ENCODE results near the gene NAXE.

Gene NAXE

DNA sequence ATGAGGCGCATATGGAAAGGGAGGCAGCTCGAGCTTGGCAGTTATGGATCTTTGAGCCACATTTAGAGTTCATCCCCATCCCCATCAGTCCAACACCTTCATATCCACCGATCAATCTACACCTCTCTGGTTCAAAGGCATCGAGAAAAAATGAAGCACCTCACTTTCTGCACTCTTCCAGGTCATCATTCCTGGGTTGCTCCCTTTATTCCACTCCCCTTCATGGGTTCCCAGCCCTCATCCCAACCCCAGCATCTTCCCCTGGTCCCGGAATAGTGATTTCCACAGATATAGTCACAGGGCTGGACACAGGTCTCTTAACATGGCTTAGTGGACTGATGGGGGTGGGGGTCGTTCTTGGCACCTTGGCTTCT is 28.0 kb downstream of the NAXE start:
- no peaks in the 10 kb centered on the region for H3K9me2 ChIP-seq (ENCODE audit: low read depth, low read length)
- no peaks in the 10 kb centered on the region for H3K36me3 ChIP-seq (ENCODE audit: insufficient read depth, low read length)
- TF ChIP-seq, protein P1, sequence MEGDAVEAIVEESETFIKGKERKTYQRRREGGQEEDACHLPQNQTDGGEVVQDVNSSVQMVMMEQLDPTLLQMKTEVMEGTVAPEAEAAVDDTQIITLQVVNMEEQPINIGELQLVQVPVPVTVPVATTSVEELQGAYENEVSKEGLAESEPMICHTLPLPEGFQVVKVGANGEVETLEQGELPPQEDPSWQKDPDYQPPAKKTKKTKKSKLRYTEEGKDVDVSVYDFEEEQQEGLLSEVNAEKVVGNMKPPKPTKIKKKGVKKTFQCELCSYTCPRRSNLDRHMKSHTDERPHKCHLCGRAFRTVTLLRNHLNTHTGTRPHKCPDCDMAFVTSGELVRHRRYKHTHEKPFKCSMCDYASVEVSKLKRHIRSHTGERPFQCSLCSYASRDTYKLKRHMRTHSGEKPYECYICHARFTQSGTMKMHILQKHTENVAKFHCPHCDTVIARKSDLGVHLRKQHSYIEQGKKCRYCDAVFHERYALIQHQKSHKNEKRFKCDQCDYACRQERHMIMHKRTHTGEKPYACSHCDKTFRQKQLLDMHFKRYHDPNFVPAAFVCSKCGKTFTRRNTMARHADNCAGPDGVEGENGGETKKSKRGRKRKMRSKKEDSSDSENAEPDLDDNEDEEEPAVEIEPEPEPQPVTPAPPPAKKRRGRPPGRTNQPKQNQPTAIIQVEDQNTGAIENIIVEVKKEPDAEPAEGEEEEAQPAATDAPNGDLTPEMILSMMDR (IDR thresholded peaks at IDR 0.05; ENCODE audit: low read length): no peak
- TF ChIP-seq EZH2 (IDR thresholded peaks at IDR 0.05; ENCODE audit: borderline replicate concordance, low read length): no peak
- H3F3A ChIP-seq (ENCODE audit: insufficient read depth, low read length): no peaks in the 10 kb centered on the region
- no peaks in the 10 kb centered on the region for H3K4me1 ChIP-seq (ENCODE audit: insufficient read depth, low read length, severe bottlenecking)
- no peaks in the 10 kb centered on the region; the same call in none of the 2 replicates for H3K27me3 ChIP-seq (ENCODE audit: insufficient read depth, low read length)
- no peaks in the 10 kb centered on the region for H3K9me3 ChIP-seq (ENCODE audit: low read length)
- no peak overlapping the region for H3K4me2 ChIP-seq (ENCODE audit: low read length)
- H3K4me3 ChIP-seq (ENCODE audit: low read depth, low read length, poor library complexity, severe bottlenecking): no peak overlapping the region
- no peak overlapping the region for H2AFZ ChIP-seq (ENCODE audit: low read length)
- H3K27ac ChIP-seq (ENCODE audit: low read depth, low read length, poor library complexity, severe bottlenecking): no peak overlapping the region
- H4K20me1 ChIP-seq (ENCODE audit: insufficient read depth, low read length): no peaks in the 10 kb centered on the region
- no peak overlapping the region for H3K9ac ChIP-seq (ENCODE audit: low read length)
- no peaks in the 10 kb centered on the region for H3K79me2 ChIP-seq (ENCODE audit: insufficient read depth, low read length)

DNA sequence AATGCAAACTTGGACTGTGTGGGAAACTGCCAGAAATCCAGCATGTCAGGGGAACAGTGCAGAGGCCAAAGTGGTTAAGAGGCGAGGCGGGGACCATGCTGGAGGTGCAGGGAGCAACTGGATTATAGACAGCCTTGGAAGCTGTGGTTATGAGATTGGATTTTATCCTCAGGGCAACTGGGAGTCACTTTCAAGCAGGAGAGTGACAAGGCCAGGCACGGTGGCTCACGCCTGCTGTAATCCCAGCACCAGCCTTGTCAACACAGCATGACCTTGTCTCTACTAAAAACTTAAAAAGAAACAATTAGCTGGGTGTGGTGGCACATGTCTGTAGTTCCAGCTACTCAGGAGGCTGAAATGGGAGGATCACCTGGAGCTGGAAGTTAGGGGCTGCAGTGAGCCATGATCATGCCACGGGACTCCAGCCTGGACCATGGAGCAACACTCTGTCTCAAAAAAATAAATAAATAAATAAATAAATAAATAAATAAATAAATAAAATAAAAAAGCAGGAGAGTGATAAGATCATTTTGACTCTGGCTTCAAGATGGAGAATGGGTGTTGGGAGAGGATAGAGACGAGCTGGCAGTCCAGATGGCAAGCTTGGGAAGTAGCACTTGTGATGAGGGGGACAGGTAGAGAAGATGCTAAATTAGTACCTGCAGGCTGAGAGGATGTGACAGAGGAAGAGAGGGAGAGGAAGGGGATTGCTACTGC is 31.2 kb downstream of the NAXE start:
- no peaks in the 10 kb centered on the region for H3K36me3 ChIP-seq (ENCODE audit: insufficient read depth, low read length)
- H3K4me1 ChIP-seq (ENCODE audit: insufficient read depth, low read length, severe bottlenecking): no peaks in the 10 kb centered on the region
- no peak overlapping the region for H3K27ac ChIP-seq (ENCODE audit: low read depth, low read length, poor library complexity, severe bottlenecking)
- TF ChIP-seq, protein P1 (IDR thresholded peaks at IDR 0.05; ENCODE audit: low read length): no peak
- TF ChIP-seq EZH2 (IDR thresholded peaks at IDR 0.05; ENCODE audit: borderline replicate concordance, low read length): no peak
- H2AFZ ChIP-seq (ENCODE audit: low read length): no peak overlapping the region
- H3K9me3 ChIP-seq (ENCODE audit: low read length): no peaks in the 10 kb centered on the region
- no peaks in the 10 kb centered on the region for H3F3A ChIP-seq (ENCODE audit: insufficient read depth, low read length)
- H3K79me2 ChIP-seq (ENCODE audit: insufficient read depth, low read length): no peaks in the 10 kb centered on the region
- no peaks in the 10 kb centered on the region for H4K20me1 ChIP-seq (ENCODE audit: insufficient read depth, low read length)
- H3K4me2 ChIP-seq (ENCODE audit: low read length): no peak overlapping the region
- no peak overlapping the region for H3K9ac ChIP-seq (ENCODE audit: low read length)
- H3K4me3 ChIP-seq (ENCODE audit: low read depth, low read length, poor library complexity, severe bottlenecking): no peak overlapping the region
- H3K9me2 ChIP-seq (ENCODE audit: low read depth, low read length): no peaks in the 10 kb centered on the region
- no peaks in the 10 kb centered on the region; the same call in 1 of the 2 replicates for H3K27me3 ChIP-seq (ENCODE audit: insufficient read depth, low read length)

- Histone ChIP-seq H2AFZ (ENCODE audit: low read length) (no peak overlapping the region), H3F3A (ENCODE audit: insufficient read depth, low read length) (no peaks in the 10 kb centered on the region), H3K9ac (ENCODE audit: low read length) (no peak overlapping the region), H3K27me3 (ENCODE audit: insufficient read depth, low read length) (no peaks in the 10 kb centered on the region; the same call in 1 of the 2 replicates), H3K36me3 (ENCODE audit: insufficient read depth, low read length) (no peaks in the 10 kb centered on the region), H4K20me1 (ENCODE audit: insufficient read depth, low read length) (no peaks in the 10 kb centered on the region), H3K4me2 (ENCODE audit: low read length) (no peak overlapping the region; the same call in 1 of the 2 replicates), H3K9me3 (ENCODE audit: low read length) (no peaks in the 10 kb centered on the region), H3K4me1 (ENCODE audit: insufficient read depth, low read length, severe bottlenecking) (no peaks in the 10 kb centered on the region), H3K4me3 (ENCODE audit: low read depth, low read length, poor library complexity, severe bottlenecking) (no peak overlapping the region), H3K27ac (ENCODE audit: low read depth, low read length, poor library complexity, severe bottlenecking) (no peak overlapping the region), H3K79me2 (ENCODE audit: insufficient read depth, low read length) (no peaks in the 10 kb centered on the region), H3K9me2 (ENCODE audit: low read depth, low read length) (no peaks in the 10 kb centered on the region)
- TF ChIP-seq, protein P1 (IDR thresholded peaks at IDR 0.05; ENCODE audit: low read length): peak; percentile 11; the same call in 1 of the 2 replicates
- TF ChIP-seq EZH2 (IDR thresholded peaks at IDR 0.05; ENCODE audit: borderline replicate concordance, low read length): no peak
These were observed 32.6 kb downstream of the NAXE start for GRCh38 chr1:156623946-156624813.
